ENCODE measurements around the gene EMC10. TPM values are rescaled to one million over a fixed set of nuclear protein-coding genes. Genes with fewer than 3 reads are reported as not detected.

The EMC10 gene
- total and polyA plus RNA-seq, 2 of the 4 experiments (the other 2 are of a cell fraction), result 11.3 to 90.9 TPM

DNA sequence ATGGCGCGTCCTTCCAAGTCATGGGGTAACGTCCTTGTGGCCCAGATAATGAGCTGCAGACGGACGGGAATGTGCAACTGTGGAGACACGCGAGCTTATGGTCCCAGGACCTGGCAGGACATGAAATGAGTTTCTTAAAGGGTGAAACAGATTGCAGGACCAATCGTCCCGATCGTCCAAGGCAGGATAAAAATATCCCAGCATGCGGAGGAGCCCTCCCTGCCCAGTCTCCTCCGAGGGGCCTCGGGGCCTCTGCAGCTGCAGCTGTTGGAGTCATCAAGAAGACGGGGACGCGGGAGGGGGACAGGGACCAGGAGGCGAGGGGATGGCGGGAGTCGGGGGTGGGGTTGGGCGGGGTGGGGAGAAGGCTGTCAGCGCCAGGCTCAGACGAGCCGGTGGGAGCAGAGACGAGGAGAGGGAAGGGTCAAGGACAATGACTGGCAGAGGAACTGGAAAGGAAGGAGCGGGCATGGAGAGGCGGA is 14.7 kb downstream of the EMC10 start:
- no peak overlapping the region for H2AK5ac ChIP-seq (ENCODE audit: low read depth, low read length)
- H3K56ac ChIP-seq (ENCODE audit: extremely low read depth, insufficient read depth, low read length), result no peak overlapping the region
- 18% methylated on average over 17 of the region's 26 CpGs; no CpG with 5 or more reads in 1 of the 2 experiments for WGBS, 2 experiments (ENCODE audit: extremely low coverage in 2 of 2, insufficient read length in 1 of 2)
- H3K27ac ChIP-seq (ENCODE audit: insufficient read depth, low read length), result no peak overlapping the region
- H3K4ac ChIP-seq (ENCODE audit: low read depth, low read length), result no peak overlapping the region
- no peaks in the 10 kb centered on the region for H4K20me1 ChIP-seq (ENCODE audit: insufficient read depth, low read length)
- in situ Hi-C loops (cut with MboI; ENCODE audit: low sequenced_read_pairs), result no loop called here
- intact Hi-C loops (cut with micrococcal nuclease), result no loop called here
- H3K23ac ChIP-seq (ENCODE audit: low read depth, low read length), result no peak overlapping the region
- H2BK120ac ChIP-seq (ENCODE audit: low read depth, low read length), result no peak overlapping the region
- TF ChIP-seq RFX5 (IDR thresholded peaks at IDR 0.05; ENCODE audit: low read depth, low read length) (no peak), RCOR1 (IDR thresholded peaks at IDR 0.05; ENCODE audit: insufficient replicate concordance, low read length) (no peak), CEBPB (IDR thresholded peaks at IDR 0.05; ENCODE audit: low read depth, low read length) (no peak), SMC3 (IDR thresholded peaks at IDR 0.05; ENCODE audit: low read depth, low read length) (no peak), NFE2L2 (IDR thresholded peaks at IDR 0.05; ENCODE audit: low read depth, low read length) (no peak), POLR2A (IDR thresholded peaks at IDR 0.05; ENCODE audit: low read depth, low read length) (no peak), MAFK (IDR thresholded peaks at IDR 0.05; ENCODE audit: low read depth, low read length) (no peak), MAZ (IDR thresholded peaks at IDR 0.05; ENCODE audit: borderline replicate concordance, low read depth, low read length) (no peak), BHLHE40 (IDR thresholded peaks at IDR 0.05; ENCODE audit: low read depth, low read length) (no peak), FOS (IDR thresholded peaks at IDR 0.05; ENCODE audit: low read depth, low read length) (no peak)
- TF ChIP-seq, protein P1, sequence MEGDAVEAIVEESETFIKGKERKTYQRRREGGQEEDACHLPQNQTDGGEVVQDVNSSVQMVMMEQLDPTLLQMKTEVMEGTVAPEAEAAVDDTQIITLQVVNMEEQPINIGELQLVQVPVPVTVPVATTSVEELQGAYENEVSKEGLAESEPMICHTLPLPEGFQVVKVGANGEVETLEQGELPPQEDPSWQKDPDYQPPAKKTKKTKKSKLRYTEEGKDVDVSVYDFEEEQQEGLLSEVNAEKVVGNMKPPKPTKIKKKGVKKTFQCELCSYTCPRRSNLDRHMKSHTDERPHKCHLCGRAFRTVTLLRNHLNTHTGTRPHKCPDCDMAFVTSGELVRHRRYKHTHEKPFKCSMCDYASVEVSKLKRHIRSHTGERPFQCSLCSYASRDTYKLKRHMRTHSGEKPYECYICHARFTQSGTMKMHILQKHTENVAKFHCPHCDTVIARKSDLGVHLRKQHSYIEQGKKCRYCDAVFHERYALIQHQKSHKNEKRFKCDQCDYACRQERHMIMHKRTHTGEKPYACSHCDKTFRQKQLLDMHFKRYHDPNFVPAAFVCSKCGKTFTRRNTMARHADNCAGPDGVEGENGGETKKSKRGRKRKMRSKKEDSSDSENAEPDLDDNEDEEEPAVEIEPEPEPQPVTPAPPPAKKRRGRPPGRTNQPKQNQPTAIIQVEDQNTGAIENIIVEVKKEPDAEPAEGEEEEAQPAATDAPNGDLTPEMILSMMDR (conservative IDR thresholded peaks at IDR 0.05; ENCODE audit: low read depth, low read length), result no peak
- H4K8ac ChIP-seq (ENCODE audit: low read depth in 2 of 2, low read length in 2 of 2), result no peak overlapping the region
- H3K4me1 ChIP-seq (ENCODE audit: control insufficient read depth, insufficient read depth, low read length), result no peaks in the 10 kb centered on the region
- H4K5ac ChIP-seq (ENCODE audit: low read depth, low read length), result no peak overlapping the region
- no peak overlapping the region for H2BK15ac ChIP-seq (ENCODE audit: low read depth, low read length)
- no peak overlapping the region for H4K91ac ChIP-seq (ENCODE audit: insufficient read depth, low read depth, low read length)
- peak overlapping the region; percentile 63 for H2AFZ ChIP-seq (replicated peaks; ENCODE audit: low read length, poor library complexity)
- ChIA-PET CTCF (no interaction called here), POLR2A (ENCODE audit: unreplicated experiment) (no interaction called here)
- H3K18ac ChIP-seq (ENCODE audit: low read depth, low read length), result no peak overlapping the region
- H2BK20ac ChIP-seq (ENCODE audit: low read depth, low read length), result no peak overlapping the region
- ATAC-seq (ENCODE audit: low read depth), result no peak
- no peak overlapping the region for H2AK9ac ChIP-seq (replicated peaks; ENCODE audit: low read depth, low read length, poor library complexity)
- no peak overlapping the region for H3K4me2 ChIP-seq (ENCODE audit: low read depth, low read length)
- H3K27me3 ChIP-seq (ENCODE audit: control insufficient read depth, insufficient read depth, low read length), result peaks cover 46% of the 10 kb centered on the region
- no TSS peak for BruUV-seq (replicated peaks)
- H3K9me3 ChIP-seq (ENCODE audit: control insufficient read depth, insufficient read depth, low read length), result peaks cover 6% of the 10 kb centered on the region; the same call in 1 of the 2 replicates
- DNase-seq, result no peak
- peaks cover 2% of the 10 kb centered on the region; the same call in 1 of the 2 replicates for H3K36me3 ChIP-seq (ENCODE audit: control insufficient read depth, insufficient read depth, low read length)
- H3K9me1 ChIP-seq (ENCODE audit: insufficient read depth, low read length), result no peaks in the 10 kb centered on the region
- H2BK5ac ChIP-seq (ENCODE audit: low read depth, low read length, poor library complexity, severe bottlenecking), result no peak overlapping the region
- H3K14ac ChIP-seq (replicated peaks; ENCODE audit: low read depth, low read length), result no peak overlapping the region
- H3K9ac ChIP-seq (ENCODE audit: low read depth, low read length), result no peak overlapping the region
- dilution Hi-C loops (cut with HindIII; ENCODE audit: low sequenced_read_pairs, unreplicated experiment), result no loop called here
- H3K4me3 ChIP-seq (ENCODE audit: insufficient read depth, low read depth, low read length), result no peak overlapping the region
- no peaks in the 10 kb centered on the region for H3K79me1 ChIP-seq (ENCODE audit: low read depth in 1 of 2, low read length in 2 of 2)

All from IMR-90 (cell line).